ENCODE data around the gene PSTPIP1.

DNA sequence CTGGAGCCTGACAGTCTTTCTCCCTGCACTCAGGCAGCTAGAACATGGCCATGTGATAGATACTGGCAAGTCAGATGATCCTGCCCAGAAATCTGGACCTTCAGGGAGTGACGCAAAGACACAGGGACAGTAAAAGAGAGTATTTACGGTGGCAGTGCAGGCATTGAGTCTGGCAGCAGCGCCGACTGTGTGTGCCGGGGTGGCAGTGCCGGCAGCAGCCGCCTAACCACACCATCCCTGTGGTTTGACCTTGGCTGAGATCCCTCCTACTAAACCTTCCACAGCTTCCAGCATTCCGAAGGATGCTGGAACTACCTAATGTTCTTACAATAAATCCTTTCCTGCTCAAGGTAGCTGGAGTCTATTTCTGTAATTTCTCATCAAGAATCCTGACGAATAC, 80.6 kb downstream of the PSTPIP1 start:
- no peak for TF ChIP-seq ZNF274 (IDR thresholded peaks at IDR 0.05; ENCODE audit: low read depth, low read length)
- no peak for TF ChIP-seq YY1 (IDR thresholded peaks at IDR 0.05; ENCODE audit: insufficient read depth, insufficient read length)

Data from NT2/D1 (cell line).